Naive thymus-derived CD4-positive, alpha-beta T cell (primary cell): Measurements from ENCODE around the gene PTOV1. TPM values are rescaled to one million over a fixed set of nuclear protein-coding genes. Genes with fewer than 3 reads are reported as not detected.

Source experiments
- ATAC-seq: fragments of 150-1000 bp; cut with Tn5 transposase; 2 replicates; pipeline ENCODE4 v1.10.0; 2021; ENCODE audit warnings: mild to moderate bottlenecking, moderate library complexity
- CTCF ChIA-PET: fragments of 350-600 bp; sonication (Branson Sonifier 250); formaldehyde crosslinking; loops from one replicate; lab custom pipeline; 2021; ENCODE audit warnings: antibody characterized with exemption; lab: Charles Lee
- POLR2A ChIA-PET: fragments of 350-600 bp; sonication (Branson Sonifier 250); formaldehyde crosslinking; loops from one replicate; lab custom pipeline; 2021; ENCODE audit warnings: antibody characterized with exemption, inconsistent platforms; lab: Charles Lee
- DNase-seq, 9 donors: peaks; one replicate each; pipeline versions ENCODE4 v3.0.0 to v3.0.0-alpha.2; 2020 to 2022; ENCODE audit warnings: mixed read lengths in 1 of 9
- H3K27ac ChIP-seq: one replicate; pipeline ENCODE4 v1.7.0; 2013; ENCODE audit warnings: mild to moderate bottlenecking, low read depth, low read length, moderate library complexity
- H3K27me3 ChIP-seq, 2 donors: one replicate each; pipeline ENCODE4 v1.7.0; 2013; ENCODE audit warnings: low read length in 2 of 2, mild to moderate bottlenecking in 2 of 2, moderate library complexity in 2 of 2; ENCODE audit not compliant: control insufficient read depth in 2 of 2, insufficient read depth in 2 of 2
- H3K36me3 ChIP-seq, 3 experiments: 1 replicate in 2 of 3; 2 replicates in 1 of 3; pipeline ENCODE4 v1.7.0; 2013; ENCODE audit warnings: low read length in 3 of 3, mild to moderate bottlenecking in 3 of 3, moderate library complexity in 1 of 3; ENCODE audit not compliant: insufficient read depth in 3 of 3, control insufficient read depth in 2 of 3
- H3K4me1 ChIP-seq, 2 donors: one replicate each; pipeline ENCODE4 v1.7.0; 2013; ENCODE audit warnings: low read length in 2 of 2, mild to moderate bottlenecking in 2 of 2, moderate library complexity in 1 of 2; ENCODE audit not compliant: control insufficient read depth in 2 of 2, insufficient read depth in 2 of 2
- H3K4me3 ChIP-seq: 2 replicates; pipeline ENCODE4 v1.7.0; 2013; ENCODE audit warnings: mild to moderate bottlenecking, low read length
- H3K9me3 ChIP-seq, 3 experiments: 1 replicate in 2 of 3; 2 replicates in 1 of 3; pipeline ENCODE4 v1.7.0; 2013; ENCODE audit warnings: low read length in 3 of 3; ENCODE audit not compliant: control insufficient read depth in 2 of 3
- H3K27ac Mint-ChIP-seq, 9 donors: one replicate each; pipeline ENCODE4 v1.8.0; 2020 to 2022; ENCODE audit warnings: mixed read lengths in 9 of 9, mild to moderate bottlenecking in 8 of 9, moderate library complexity in 5 of 9, inconsistent platforms in 2 of 9
- H3K27me3 Mint-ChIP-seq, 5 donors: one replicate each; pipeline ENCODE4 v1.8.0; 2021 to 2022; ENCODE audit warnings: mixed read lengths in 5 of 5, mild to moderate bottlenecking in 1 of 5
- H3K36me3 Mint-ChIP-seq, 5 donors: one replicate each; pipeline ENCODE4 v1.8.0; 2020 to 2022; ENCODE audit warnings: mixed read lengths in 5 of 5, mild to moderate bottlenecking in 3 of 5, inconsistent platforms in 1 of 5
- H3K4me1 Mint-ChIP-seq, 7 donors: one replicate each; pipeline ENCODE4 v1.8.0; 2020 to 2022; ENCODE audit warnings: mixed read lengths in 7 of 7, mild to moderate bottlenecking in 3 of 7, inconsistent platforms in 1 of 7
- H3K4me3 Mint-ChIP-seq, 10 donors: one replicate each; pipeline ENCODE4 v1.8.0; 2020 to 2022; ENCODE audit warnings: mild to moderate bottlenecking in 10 of 10, mixed read lengths in 10 of 10, moderate library complexity in 6 of 10, inconsistent platforms in 2 of 10
- H3K9me3 Mint-ChIP-seq, 11 donors: one replicate each; pipeline ENCODE4 v1.8.0; 2020 to 2022; ENCODE audit warnings: mixed read lengths in 11 of 11, mild to moderate bottlenecking in 4 of 11, inconsistent platforms in 1 of 11, moderate library complexity in 1 of 11
- intact Hi-C, 2 donors: fragments of 100-400 bp; cut with micrococcal nuclease; formaldehyde crosslinking; loops; one replicate each; pipeline ENCODE4 v1.15.1; 2023
- microRNA-seq: library from miRNA; unstranded; fragments of <30 nt; microRNA quantifications from one replicate; pipeline ENCODE4 v1.2.0, GENCODE V29; 2022; ENCODE audit warnings: borderline microRNAs expressed
- polyA plus RNA-seq, 2 donors: library from polyadenylated mRNA; unstranded; fragments of 300-500 nt; fragmentation: Illumina TruSeq; gene quantifications; one replicate each; pipeline ENCODE4 v1.2.3, GENCODE V29; 2021
- total RNA-seq, 6 experiments: library from RNA in 5 of 6; stranded (reverse) in 5 of 6; gene quantifications; 1 replicate in 5 of 6; 2 replicates in 1 of 6; pipeline ENCODE4 v1.2.3 and lab custom pipeline; 2021 to 2026

PTOV1 gene
- total and polyA plus RNA-seq, 7 experiments from 2014 or later: 49.0 to 170 (median 150) TPM

DNA sequence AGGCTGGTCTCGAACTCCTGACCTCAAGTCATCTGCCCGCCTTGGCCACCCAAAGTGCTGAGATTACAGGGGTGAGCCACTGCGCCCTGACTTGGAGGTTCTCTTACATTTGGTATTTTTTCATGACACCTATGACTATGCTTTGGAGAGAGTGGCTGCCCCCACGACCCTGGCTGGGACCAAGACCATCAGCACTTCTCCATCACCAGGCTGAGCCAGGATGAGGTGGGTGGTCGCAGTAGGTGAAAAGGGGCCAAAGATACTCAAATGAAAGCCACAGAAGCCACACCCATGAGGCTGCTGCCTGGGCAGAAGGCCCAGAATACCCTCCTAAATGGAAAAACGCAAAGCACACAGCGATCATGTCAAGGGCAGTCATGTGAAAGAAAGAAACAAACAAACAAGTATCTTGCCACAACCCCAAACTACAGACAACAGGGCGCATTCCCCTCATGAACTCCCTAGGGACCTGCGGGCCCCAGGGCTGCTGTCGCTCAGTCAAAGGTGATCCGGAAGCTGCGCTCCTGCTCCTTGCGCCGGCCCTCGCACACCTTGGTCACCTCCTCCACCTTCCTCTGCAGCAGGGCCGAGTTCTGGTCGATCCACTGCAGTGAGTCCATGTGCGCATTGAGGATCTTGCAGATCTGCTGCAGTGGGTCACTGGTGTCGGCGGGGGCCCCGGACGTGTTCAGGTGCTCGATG is 56.9 kb downstream of the PTOV1 start:
- H3K27me3 ChIP-seq: no peaks in the 10 kb centered on the region
- DNase-seq (no peak), ATAC-seq (no peak)
- ChIA-PET CTCF (interaction anchor here (0.5 kb wide), 1 partner anchor 1485 kb away, joined by 6 read pairs; no protein-coding TSS in a partner anchor), POLR2A (interaction anchor here (0.8 kb wide), 1 partner anchor 22 kb away, joined by 3 read pairs; no protein-coding TSS in a partner anchor)
- Mint-ChIP-seq H3K4me3 (no peak overlapping the region), H3K27ac (no peak overlapping the region), H3K27me3 (no peaks in the 10 kb centered on the region), H3K36me3 (peaks cover 0 to 22% (median 4%) of the 10 kb centered on the region in 5 donors), H3K9me3 (no peaks in the 10 kb centered on the region), H3K4me1 (peaks cover 16 to 54% (median 18%) of the 10 kb centered on the region in 7 donors)
- peaks cover 0 to 43% (median 0%) of the 10 kb centered on the region in 3 experiments for H3K36me3 ChIP-seq
- intact Hi-C loops: no loop called here
- H3K4me1 ChIP-seq: no peaks in the 10 kb centered on the region
- H3K4me3 ChIP-seq: no peak overlapping the region
- no peak overlapping the region for H3K27ac ChIP-seq
- H3K9me3 ChIP-seq: no peaks in the 10 kb centered on the region

DNA sequence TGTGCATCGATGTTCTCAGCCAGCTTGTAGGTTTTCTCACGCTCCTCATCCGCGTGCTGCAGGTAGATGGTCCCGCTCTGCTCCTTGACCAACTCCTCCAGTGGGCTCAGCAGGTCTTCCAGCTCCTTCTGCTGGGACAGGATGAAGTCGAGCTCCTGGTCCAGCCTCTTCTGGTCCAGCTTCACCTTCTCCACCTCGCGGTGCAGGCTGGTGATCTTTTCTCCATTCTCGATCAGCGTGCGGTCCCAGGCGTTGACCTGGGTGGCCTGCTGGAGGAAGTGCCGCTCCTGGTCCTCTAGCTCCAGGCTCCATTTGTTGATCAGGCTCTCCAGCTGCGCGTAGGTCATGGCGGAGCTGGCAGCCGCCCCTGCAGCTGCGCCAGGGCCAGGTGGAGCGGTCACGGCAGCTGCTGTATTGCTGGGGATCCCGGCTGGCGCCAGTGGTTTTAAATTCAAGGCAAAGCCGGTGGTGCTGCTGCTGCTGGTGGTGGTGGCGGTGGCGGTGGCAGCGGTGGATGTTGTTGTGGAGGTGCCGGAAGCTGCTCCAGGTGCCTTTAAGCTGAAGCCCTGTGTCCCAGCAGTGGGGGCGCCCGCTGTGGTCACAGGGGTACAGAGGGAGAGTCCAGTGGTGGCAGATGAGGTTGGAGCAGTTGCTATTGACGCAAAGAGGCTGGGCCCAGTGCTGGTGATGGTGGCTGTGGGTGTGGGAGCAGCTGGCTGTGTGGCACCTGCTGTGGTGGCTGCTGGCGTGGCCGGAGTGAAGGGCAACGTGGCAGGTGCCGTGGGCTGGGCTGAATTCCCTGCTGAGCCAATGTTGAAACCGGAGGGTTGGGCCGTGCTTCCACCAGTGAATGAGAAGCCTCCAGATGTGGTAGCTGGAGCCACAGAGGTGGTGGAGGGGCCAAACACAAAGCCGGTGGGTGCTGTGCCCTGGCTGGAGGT is 57.8 kb downstream of the PTOV1 start:
- CTCF ChIA-PET: interaction anchor here (0.5 kb wide), 1 partner anchor 1486 kb away, joined by 6 read pairs; no protein-coding TSS in a partner anchor
- ATAC-seq (no peak), DNase-seq (no peak)
- Mint-ChIP-seq H3K9me3 (no peaks in the 10 kb centered on the region), H3K27me3 (no peaks in the 10 kb centered on the region), H3K4me1 (peaks cover 17 to 60% (median 25%) of the 10 kb centered on the region in 7 donors), H3K4me3 (no peak overlapping the region), H3K27ac (no peak overlapping the region), H3K36me3 (peaks cover 0 to 29% (median 10%) of the 10 kb centered on the region in 5 donors)
- H3K4me1 ChIP-seq: no peaks in the 10 kb centered on the region
- H3K9me3 ChIP-seq: no peaks in the 10 kb centered on the region
- H3K4me3 ChIP-seq: no peak overlapping the region
- intact Hi-C loops: no loop called here
- H3K27ac ChIP-seq: no peak overlapping the region
- no peaks in the 10 kb centered on the region for H3K27me3 ChIP-seq
- H3K36me3 ChIP-seq: peaks cover 0 to 52% (median 0%) of the 10 kb centered on the region in 3 experiments
- POLR2A ChIA-PET: interaction anchor here (0.8 kb wide), 1 partner anchor 21 kb away, joined by 3 read pairs; no protein-coding TSS in a partner anchor

DNA sequence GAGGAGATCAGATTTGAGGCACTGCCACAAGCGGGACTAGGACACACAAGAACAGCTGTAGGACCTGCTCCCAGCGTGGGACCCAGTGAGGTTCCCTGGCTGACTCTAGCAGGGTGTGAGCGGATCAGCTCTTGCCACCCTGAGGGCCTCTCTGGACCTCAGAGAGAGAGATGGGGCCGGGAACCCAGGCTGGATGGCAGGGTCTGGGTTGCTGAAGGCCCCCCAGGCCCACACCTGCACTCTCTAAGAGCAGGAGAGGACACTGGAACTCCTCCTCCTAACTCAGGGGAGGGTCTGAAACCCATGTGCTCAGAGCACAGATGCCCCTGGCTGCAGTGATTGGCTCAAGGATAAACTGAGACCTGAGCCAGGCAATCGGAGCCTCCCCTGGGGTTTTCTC is 59.2 kb downstream of the PTOV1 start:
- no peak overlapping the region for H3K27ac ChIP-seq
- ATAC-seq: no peak
- H3K27ac Mint-ChIP-seq: peak overlapping the region in 1 of 9 donors; percentile 48
- no peaks in the 10 kb centered on the region for H3K27me3 ChIP-seq
- ChIA-PET POLR2A (interaction anchor here (0.6 kb wide), 1 partner anchor 60 kb away, joined by 3 read pairs; no protein-coding TSS in a partner anchor), CTCF (no interaction called here)
- H3K36me3 Mint-ChIP-seq: peaks cover 0 to 36% (median 16%) of the 10 kb centered on the region in 5 donors
- peaks cover 0 to 61% (median 0%) of the 10 kb centered on the region in 3 experiments for H3K36me3 ChIP-seq
- no peak overlapping the region for H3K4me3 Mint-ChIP-seq
- intact Hi-C loops: loop anchor here in 1 of 2 donors (2.0 kb wide), 1 partner anchor 13 kb away; the partner anchor contains the start of gene IL4I1
- no peaks in the 10 kb centered on the region for H3K27me3 Mint-ChIP-seq
- no peaks in the 10 kb centered on the region for H3K4me1 ChIP-seq
- H3K9me3 ChIP-seq: no peaks in the 10 kb centered on the region
- peaks cover 17 to 60% (median 25%) of the 10 kb centered on the region in 7 donors for H3K4me1 Mint-ChIP-seq
- H3K4me3 ChIP-seq: no peak overlapping the region
- DNase-seq: no peak
- no peaks in the 10 kb centered on the region for H3K9me3 Mint-ChIP-seq

Small RNAs within 50 kb of the gene (microRNA-seq; reads per million reads assigned to microRNA genes)
- gene MIR4749: 2.1 reads per million
- not detected for gene MIR4750
- not detected for gene MIR6800

Other genes with a start within 250 kb of the PTOV1 start
- 10 to 100 TPM; 11.0 to 18.6 (median 13.8) TPM for gene RRAS, start 211.0 kb upstream of the PTOV1 start, total RNA-seq
- gene RRAS, start 211.0 kb upstream of the PTOV1 start, polyA plus RNA-seq: 10 to 100 TPM; 31.8 to 37.0 TPM
- gene SCAF1, start 208.9 kb upstream of the PTOV1 start, total RNA-seq: 10 to 100 TPM; 35.0 to 74.9 (median 48.8) TPM
- gene SCAF1, start 208.9 kb upstream of the PTOV1 start, polyA plus RNA-seq: 1 to 10 TPM; 1.4 to 3.7 TPM
- 100 to 1,000 TPM; 176 to 346 (median 212) TPM for gene IRF3, start 185.3 kb upstream of the PTOV1 start, total RNA-seq
- 10 to 100 TPM; 55.5 to 80.7 TPM for gene IRF3, start 185.3 kb upstream of the PTOV1 start, polyA plus RNA-seq
- gene BCL2L12, start 185.2 kb upstream of the PTOV1 start, total RNA-seq: 10 to 100 TPM; 11.3 to 57.2 (median 22.6) TPM
- gene BCL2L12, start 185.2 kb upstream of the PTOV1 start, polyA plus RNA-seq: 10 to 100 TPM; 11.4 to 14.8 TPM
- 100 to 1,000 TPM in 1 of 5 experiments, 10 to 100 TPM in 4; 73.1 to 169 (median 95.3) TPM for gene PRMT1, start 173.9 kb upstream of the PTOV1 start, total RNA-seq
- 100 to 1,000 TPM; 126 to 145 TPM for gene PRMT1, start 173.9 kb upstream of the PTOV1 start, polyA plus RNA-seq
- gene ADM5, start 161.6 kb upstream of the PTOV1 start, total RNA-seq: 1 to 10 TPM; 2.8 to 7.5 (median 4.6) TPM
- under 1 TPM in 1 of 2 donors, not detected in 1; 0.34 TPM for gene ADM5, start 161.6 kb upstream of the PTOV1 start, polyA plus RNA-seq
- 1 to 10 TPM in 4 of 5 experiments, under 1 TPM in 1; 0.96 to 6.0 (median 1.5) TPM for gene CPT1C, start 160.0 kb upstream of the PTOV1 start, total RNA-seq
- gene CPT1C, start 160.0 kb upstream of the PTOV1 start, polyA plus RNA-seq: 1 to 10 TPM in 1 of 2 donors, not detected in 1; 1.7 TPM
- 1 to 10 TPM; 1.4 to 3.6 (median 2.8) TPM for gene TSKS, start 87.9 kb upstream of the PTOV1 start, total RNA-seq
- gene TSKS, start 87.9 kb upstream of the PTOV1 start, polyA plus RNA-seq: 1 to 10 TPM in 1 of 2 donors, under 1 TPM in 1; 0.51 to 1.1 TPM
- gene AP2A1, start 84.2 kb upstream of the PTOV1 start, total RNA-seq: 10 to 100 TPM; 38.2 to 83.3 (median 56.7) TPM
- 1 to 10 TPM; 3.8 to 8.3 TPM for gene AP2A1, start 84.2 kb upstream of the PTOV1 start, polyA plus RNA-seq
- gene FUZ, start 37.9 kb upstream of the PTOV1 start, total RNA-seq: 10 to 100 TPM; 16.0 to 28.4 (median 26.8) TPM
- 1 to 10 TPM; 3.8 to 6.3 TPM for gene FUZ, start 37.9 kb upstream of the PTOV1 start, polyA plus RNA-seq
- gene MED25, start 32.9 kb upstream of the PTOV1 start, total RNA-seq: 10 to 100 TPM; 36.8 to 75.2 (median 55.4) TPM
- 10 to 100 TPM; 10.8 to 16.7 TPM for gene MED25, start 32.9 kb upstream of the PTOV1 start, polyA plus RNA-seq
- gene PNKP, start 16.4 kb downstream of the PTOV1 start, total RNA-seq: 100 to 1,000 TPM; 141 to 174 (median 154) TPM
- 10 to 100 TPM; 19.4 to 24.8 TPM for gene PNKP, start 16.4 kb downstream of the PTOV1 start, polyA plus RNA-seq
- 10 to 100 TPM; 15.9 to 25.7 (median 21.2) TPM for gene AKT1S1, start 26.2 kb downstream of the PTOV1 start, total RNA-seq
- gene AKT1S1, start 26.2 kb downstream of the PTOV1 start, polyA plus RNA-seq: 1 to 10 TPM; 4.7 to 5.8 TPM
- gene TBC1D17, start 26.5 kb downstream of the PTOV1 start, total RNA-seq: 100 to 1,000 TPM in 1 of 5 experiments, 10 to 100 TPM in 4; 42.9 to 106 (median 53.0) TPM
- gene TBC1D17, start 26.5 kb downstream of the PTOV1 start, polyA plus RNA-seq: 10 to 100 TPM; 11.6 to 22.2 TPM
- gene IL4I1, start 45.7 kb downstream of the PTOV1 start, total RNA-seq: 1 to 10 TPM; 1.2 to 6.8 (median 1.9) TPM
- not detected for gene IL4I1, start 45.7 kb downstream of the PTOV1 start, polyA plus RNA-seq
- gene ATF5, start 78.0 kb downstream of the PTOV1 start, total RNA-seq: 10 to 100 TPM in 3 of 5 experiments, 1 to 10 TPM in 2; 5.9 to 16.1 (median 14.9) TPM
- gene ATF5, start 78.0 kb downstream of the PTOV1 start, polyA plus RNA-seq: 1 to 10 TPM; 1.6 to 1.9 TPM
- gene NUP62, start 78.3 kb downstream of the PTOV1 start, total RNA-seq: 100 to 1,000 TPM in 1 of 5 experiments, 10 to 100 TPM in 4; 26.9 to 130 (median 52.4) TPM
- gene NUP62, start 78.3 kb downstream of the PTOV1 start, polyA plus RNA-seq: 10 to 100 TPM; 46.3 to 65.0 TPM
- 1 to 10 TPM in 1 of 5 experiments, under 1 TPM in 3, not detected in 1; 0.14 to 1.3 (median 0.39) TPM for gene SIGLEC11, start 110.0 kb downstream of the PTOV1 start, total RNA-seq
- not detected for gene SIGLEC11, start 110.0 kb downstream of the PTOV1 start, polyA plus RNA-seq
- gene VRK3, start 174.2 kb downstream of the PTOV1 start, total RNA-seq: 100 to 1,000 TPM in 2 of 5 experiments, 10 to 100 TPM in 3; 70.6 to 121 (median 84.7) TPM
- 10 to 100 TPM; 73.9 to 98.4 TPM for gene VRK3, start 174.2 kb downstream of the PTOV1 start, polyA plus RNA-seq
- gene ZNF473, start 174.8 kb downstream of the PTOV1 start, total RNA-seq: 10 to 100 TPM in 2 of 5 experiments, 1 to 10 TPM in 3; 6.3 to 13.9 (median 9.6) TPM
- 1 to 10 TPM; 2.8 to 7.5 TPM for gene ZNF473, start 174.8 kb downstream of the PTOV1 start, polyA plus RNA-seq